HG03108 (cell line): ENCODE measurements around the gene NPSR1.
"Not testable (repeated sequence)": the region's sequence is repeated elsewhere in the genome, so short reads cannot be mapped to it uniquely, and the experiment has no call there.

Experiments
- ATAC-seq: cut with Tn5 transposase; IDR thresholded peaks from one replicate; pipeline ENCODE4 v1.9.1; 2021; ENCODE audit warnings: moderate library complexity; ENCODE audit not compliant: unreplicated experiment

NPSR1 gene

DNA sequence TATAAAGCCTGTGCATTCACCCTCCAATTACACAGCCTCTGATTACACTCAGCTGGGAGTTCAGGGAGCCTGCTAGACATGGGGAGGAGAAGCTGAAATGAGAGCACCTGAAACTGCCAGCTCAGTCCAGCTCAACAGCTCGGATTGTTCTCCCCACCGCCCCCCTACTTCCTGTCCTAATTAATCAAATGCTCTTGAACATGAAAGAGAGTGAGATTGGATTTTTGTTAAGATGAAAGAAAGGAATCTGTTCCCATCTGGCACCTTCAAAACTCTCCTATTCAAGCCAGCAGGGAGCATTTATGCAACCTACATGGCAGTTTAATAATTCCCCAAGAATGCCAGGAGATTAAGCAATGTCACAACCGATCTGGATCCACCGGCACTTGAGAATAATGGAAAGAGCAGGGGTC is 98.0 kb downstream of the NPSR1 start:
- no peak for ATAC-seq

DNA sequence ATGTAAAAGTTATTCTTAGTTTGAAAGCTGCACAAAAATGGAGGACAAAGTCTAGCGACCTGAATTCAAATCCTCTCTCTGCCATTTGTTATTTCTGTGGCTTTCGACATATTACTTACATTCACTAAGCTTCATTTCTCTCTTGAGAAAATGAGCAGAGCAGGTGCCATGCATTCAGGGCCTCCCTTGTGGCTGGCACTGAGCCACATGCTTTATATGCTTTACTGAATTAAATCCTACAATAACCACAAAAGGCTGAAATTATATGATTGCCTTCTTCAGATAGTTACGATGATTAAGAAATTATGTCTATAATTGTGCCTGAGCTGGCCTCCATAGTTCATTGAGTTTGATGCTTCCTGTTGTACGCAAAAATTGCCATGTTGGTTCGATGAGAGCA is 98.7 kb downstream of the NPSR1 start:
- ATAC-seq = no peak

DNA sequence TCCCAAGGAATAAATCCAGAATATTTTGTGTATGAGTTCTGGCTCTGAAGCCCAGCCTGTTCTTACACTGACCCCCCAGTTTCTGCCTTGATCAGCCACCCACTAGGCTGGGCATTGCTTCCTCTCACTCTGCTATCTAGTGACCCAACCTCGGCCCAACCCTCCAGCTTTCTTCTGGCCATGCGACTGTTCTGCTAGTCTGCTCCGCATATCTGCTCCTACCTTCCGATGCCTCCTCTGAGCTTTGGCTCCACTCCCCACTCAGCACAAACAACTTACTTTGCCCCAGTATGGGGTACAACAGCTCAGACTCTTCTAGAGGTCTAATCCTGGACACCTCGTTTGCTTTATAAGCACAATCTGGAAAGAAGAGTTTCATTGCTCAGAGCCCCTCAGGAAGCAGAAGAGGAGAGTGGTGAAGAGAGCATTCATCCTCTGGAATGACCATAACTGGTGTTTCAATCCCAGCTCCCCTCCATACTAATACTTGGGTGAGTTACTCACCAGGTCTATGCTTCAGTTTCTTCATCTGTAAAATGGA is 99.6 kb downstream of the NPSR1 start:
- ATAC-seq = no peak

DNA sequence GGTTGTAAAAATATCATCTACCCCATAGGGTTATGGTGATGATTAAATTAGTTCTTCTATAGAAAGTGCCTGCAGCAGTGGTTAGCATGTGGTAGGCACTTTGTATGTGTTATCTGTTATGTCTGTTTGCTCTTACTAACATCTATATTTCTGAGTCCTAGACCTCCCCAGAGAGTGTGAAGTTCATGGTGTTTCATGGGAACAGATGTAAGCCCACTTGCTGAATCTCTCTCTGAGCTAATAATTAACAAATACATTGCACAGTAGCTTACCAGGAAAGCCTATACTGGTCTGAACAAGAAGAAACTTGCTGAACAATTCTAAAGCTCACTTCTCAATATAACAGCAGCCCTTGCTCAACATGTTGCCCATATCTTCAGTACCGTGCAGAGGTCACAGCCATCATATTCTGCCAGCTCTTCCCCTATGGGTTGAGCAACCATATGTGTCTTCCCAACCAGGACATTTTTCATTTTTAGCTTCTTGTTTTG is 100.1 kb downstream of the NPSR1 start:
- peak; percentile 46 for ATAC-seq

DNA sequence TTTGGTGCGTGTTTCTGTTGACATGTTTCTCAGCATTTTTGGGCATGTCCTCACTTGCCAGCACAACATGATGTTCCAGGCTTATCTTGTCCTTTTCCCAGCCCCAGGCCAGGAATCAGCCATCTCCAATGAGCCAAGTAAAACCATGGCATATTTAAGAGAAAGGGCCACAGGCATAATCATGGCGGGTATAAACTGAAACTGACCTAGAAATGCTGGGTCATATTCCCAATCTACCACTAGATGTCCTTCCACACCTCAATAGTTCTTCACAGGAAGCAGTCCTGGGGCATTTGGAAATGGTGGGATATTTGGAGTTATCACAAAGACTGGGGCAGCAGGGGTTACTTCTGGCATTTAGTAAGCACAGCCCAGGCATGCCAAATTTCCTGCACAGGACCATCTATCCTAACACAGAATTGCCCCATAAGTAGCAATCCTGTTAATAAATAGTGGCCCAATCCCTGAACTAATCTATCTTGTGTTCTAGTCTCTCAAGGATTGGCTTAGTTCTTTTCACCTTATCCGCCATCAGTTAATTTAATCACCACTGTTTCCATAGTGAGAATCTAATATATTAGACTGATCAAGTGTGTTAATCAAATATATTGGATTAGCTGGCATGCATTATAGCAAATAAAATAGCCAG is 101.6 kb downstream of the NPSR1 start:
- ATAC-seq = no peak

DNA sequence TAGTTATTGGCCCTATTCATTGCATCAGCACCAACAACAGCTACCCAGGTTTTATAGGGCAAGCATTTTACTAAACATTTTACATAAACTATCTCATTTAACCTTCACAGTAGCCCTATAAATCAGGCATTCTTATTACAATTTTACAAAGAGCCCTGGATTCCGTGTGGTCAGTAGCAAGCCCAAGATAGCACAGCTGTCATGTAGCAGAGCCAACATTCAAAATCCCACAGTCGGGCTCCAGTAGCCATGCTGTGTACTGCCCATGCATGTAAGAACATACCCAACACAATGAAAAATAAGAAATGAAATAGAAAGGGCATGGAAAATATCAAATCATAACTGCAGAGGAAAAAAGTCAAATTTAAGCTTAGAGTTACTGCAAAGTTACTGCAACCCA is 102.3 kb downstream of the NPSR1 start:
- ATAC-seq = no peak

DNA sequence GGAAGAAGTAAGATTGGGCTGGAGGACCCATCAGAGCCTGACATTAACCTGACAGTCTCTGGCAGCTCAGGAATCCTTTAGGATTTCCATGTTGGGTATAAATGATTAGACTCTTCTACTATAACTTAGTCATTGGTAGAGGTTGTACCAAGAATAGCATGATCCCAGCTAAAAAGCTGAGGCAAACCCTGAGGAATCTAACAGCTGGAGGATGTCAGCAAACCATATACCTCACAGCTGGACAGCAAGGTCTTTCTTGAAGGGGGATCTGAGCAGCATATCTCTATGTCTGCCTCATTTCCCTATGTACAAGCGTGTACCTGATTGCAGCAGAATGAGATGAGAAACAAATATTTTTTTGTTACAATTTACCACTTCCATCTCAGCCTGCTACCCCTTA is 103.2 kb downstream of the NPSR1 start:
- ATAC-seq = no peak

DNA sequence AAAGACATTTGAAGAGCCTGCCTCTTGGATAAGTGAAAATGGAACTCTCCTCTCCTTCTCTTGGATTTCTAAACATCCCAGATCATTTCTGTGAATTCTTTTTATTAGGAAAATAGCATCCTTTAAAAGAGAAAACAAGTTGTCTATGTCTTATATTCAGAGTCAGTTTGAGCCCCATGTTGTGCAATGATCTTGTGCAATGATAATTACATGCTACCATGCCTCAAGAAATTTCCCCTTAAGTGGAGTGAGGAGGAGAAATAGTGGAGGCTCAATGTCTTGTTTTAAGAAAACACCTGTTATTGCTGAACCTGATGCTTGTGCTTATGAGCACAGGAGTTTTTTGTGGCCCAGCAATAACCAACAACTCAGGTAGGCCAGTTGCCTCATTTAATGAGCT is 103.6 kb downstream of the NPSR1 start:
- no peak for ATAC-seq

DNA sequence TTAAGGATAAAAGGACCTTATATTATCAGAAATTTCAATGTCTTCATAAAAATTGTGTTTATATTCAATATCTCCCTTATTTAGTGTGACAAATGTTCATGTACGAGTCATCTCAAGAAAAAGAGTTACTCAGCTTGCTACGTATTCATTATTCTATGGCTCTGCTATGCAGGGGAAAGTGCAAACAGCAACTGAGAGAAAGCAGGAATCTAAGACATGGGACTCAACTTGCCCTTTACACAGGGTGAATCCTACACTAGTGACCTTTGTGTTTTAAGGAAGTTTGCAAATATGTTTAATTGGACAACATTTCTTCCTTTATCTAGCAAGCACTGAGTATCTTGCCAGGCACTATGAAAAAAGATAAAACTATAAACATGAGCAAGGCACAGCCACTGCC is 104.7 kb downstream of the NPSR1 start:
- ATAC-seq = no peak

DNA sequence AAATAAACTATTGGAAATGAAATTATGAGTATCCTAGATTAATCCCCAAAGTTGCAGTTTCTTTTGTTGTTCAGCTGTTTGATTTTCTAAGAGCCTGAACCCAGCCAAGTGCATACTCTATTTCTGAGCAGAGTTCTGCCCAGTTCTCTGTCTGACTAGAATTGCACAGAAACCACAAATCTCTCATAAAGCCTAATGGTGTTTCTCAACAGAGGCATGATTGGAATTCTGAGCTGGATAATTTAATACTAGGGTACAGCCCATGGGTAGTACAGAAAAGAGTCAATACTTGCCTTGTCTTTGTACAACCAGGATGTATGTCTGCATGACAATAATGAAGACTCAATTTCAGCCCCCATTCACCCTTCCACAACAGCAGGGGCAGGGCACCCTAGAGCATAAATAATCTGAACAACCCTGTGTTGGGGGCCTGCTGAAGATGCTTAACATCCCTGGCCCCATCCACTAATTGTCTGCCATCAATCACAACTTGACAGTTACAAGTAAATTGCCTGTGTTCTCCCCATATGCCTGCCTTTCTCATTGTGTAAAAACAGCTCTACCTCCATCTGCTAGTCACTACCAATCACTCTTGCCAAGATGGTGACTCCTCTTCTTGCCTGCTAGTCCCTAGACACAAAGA is 114.4 kb downstream of the NPSR1 start:
- ATAC-seq = no peak

DNA sequence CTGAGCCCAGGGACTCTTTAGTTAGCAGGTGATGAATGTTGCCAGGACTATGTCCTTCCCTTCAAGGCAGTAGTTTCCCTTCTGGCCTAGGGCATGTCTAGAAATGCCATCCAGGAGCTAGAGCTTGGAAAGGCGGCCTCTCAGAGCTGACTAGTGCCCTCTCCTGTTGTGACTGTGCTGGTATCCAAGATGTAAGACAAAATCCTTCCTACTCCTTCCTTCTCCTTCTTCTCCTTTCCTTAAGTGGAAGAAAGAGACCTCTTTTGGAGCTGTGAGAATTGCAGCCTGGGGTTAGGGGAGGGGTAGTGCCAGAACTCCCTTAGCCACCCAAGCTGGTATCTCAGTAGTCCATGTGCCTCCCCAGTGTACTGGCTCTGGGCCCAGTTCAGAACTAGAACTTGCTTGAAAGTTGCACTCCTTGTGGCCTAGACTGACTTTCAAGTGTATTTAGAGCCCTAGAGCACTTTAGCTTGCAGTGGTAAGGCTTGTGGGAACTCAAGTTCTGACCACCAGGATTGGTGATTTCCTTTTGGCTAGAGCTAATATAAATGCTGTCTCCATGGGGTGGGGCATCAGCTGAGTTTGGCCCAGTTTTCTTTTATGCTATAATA is 118.8 kb downstream of the NPSR1 start:
- ATAC-seq = no peak

DNA sequence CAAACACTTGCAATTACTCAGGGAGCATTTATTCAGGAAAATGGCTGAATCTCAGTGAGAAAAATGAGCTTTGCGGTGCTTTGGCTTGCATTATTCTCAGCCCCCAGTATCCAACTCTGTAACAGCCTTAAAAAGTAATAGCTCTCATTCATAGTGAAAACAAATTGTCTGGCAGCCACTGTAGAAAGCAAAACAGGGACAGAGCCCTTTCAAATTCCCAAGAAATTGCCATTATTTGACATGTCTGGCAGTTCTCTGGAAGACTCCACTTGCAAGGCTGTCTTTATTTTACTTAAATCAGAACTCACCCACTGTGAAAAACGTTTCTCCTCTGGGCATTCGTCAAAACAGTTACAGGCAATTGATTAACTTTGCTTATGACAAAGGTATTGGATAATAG is 122.5 kb downstream of the NPSR1 start:
- no peak for ATAC-seq

DNA sequence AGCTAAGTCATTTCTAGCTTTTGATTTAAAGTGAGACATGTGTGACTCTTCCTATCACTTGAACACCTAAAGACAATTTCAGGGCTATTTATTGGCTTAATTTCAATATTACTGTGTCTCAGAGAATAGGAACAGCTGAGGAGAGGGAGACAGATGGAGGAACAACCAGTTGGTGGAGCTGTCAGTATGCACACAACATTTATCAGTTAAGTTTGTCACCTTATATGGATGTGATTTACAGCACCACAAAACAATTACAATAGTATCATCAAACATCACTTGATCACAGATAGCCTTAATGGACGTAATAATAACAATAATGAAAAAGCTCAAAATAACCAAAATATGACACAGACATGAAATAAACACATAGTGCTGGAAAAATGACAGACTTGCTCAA is 129.6 kb downstream of the NPSR1 start:
- no peak for ATAC-seq

DNA sequence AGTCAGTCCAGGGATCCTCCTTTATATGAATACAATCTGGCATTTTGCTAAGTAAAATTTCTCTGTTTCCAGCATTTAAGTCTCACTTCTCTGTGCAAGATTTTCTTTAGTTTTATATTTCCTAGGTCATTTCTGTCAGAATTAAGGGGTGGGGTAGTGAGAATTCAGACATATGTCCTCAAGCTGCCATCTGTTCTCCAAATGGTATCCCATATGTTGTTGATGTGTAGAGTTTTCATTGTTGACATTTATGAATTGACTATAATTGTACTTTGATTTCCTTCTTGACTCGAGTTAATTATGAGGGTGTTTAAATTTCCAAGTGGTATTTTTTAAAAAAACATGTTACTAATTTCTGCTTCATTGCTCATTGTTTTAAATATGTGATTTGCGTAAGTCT is 148.8 kb downstream of the NPSR1 start:
- ATAC-seq = no peak

DNA sequence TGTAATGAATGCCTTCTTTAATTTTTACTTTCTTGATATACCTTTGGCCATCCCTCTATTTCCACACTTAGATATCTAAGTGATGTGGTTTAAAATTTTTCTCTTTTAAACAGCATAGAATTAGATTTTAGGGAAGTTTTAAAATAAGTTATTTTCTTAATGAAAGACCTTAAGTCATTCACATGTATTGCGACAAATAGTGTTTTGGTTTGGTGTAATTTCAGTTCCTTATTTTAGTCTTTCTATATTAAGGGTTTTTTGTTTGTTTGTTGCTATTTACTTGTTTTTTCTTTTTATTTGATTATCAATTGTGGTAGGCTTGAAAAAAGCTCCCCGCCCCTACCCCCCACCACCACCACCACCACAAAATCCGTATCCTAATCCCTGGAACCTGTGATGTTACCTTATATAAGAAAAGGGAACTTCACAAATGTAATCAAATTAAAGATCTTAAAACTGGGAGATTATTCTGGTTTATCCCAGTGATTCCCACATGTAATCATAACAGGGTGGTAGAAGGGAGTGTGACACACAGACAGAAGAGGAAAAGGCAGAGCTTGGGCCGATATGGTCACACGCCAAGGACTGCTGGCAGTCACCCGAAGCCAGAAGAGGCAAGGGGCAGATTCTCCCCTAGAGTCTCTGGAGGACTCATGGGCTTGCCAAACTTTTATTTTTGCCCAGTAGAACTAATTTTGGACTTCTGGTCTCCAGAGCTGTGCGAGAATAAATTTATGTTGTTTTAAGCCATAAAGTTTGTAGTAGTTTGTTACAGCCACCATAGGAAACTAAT is 149.7 kb downstream of the NPSR1 start:
- ATAC-seq = no peak

DNA sequence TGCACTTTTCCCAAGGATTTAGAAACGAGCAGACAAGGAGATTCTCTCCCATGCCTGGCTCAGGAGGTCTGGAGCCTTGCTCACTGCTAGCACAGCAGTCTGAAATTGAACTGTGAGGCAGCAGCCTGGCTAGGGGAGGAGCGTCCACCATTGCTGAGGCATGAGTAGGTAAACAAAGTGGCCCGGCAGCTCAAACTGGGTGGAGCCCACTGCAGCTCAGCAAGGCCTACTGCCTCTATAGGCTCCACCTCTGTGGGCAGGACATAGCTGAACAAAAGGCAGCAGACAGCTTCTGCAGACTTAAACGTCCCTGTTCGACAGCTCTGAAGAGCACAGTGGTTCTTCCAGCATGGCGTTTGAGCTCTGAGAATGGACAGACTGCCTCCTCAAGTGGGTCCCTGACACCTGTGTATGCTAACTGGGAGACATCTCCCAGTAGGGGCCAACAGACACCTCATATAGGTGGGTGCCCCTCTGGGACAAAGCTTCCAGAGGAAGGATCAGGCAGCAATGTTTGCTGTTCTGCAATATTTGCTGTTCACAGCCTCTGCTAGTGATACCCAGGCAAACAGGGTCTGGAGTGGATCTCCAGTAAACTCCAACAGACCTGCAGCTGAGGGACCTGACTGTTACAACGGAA is 156.3 kb downstream of the NPSR1 start:
- not testable (repeated sequence) for ATAC-seq

DNA sequence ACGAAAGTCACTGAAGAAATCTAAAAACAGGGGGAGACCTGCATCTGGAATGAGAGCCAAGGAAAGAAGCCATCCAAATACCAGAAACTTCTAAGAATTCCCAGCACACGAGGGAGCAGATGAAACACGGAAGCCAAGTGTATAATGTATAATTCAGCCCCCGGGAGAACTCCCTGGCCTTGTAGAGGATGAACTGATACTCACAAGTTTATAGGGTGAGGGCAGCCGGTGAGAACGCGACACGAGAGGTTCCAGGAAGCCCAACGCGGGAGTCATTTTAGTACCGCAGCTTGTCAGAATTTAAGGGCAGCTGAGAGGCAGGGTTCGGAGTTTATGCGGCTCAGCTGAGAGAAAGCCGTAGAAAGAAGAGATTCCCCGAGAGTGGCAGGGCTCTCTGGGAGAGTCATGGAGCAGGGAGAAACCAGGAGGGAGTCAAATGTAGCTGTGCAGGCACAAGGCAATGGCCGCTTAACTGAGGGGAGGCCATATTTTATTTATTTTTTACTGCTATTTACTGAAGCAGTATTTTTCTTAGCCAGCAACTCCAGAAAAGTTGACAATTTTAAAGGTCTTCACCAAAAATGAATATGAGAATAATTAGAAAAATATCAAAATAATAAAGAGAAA is 164.0 kb downstream of the NPSR1 start:
- no peak for ATAC-seq

DNA sequence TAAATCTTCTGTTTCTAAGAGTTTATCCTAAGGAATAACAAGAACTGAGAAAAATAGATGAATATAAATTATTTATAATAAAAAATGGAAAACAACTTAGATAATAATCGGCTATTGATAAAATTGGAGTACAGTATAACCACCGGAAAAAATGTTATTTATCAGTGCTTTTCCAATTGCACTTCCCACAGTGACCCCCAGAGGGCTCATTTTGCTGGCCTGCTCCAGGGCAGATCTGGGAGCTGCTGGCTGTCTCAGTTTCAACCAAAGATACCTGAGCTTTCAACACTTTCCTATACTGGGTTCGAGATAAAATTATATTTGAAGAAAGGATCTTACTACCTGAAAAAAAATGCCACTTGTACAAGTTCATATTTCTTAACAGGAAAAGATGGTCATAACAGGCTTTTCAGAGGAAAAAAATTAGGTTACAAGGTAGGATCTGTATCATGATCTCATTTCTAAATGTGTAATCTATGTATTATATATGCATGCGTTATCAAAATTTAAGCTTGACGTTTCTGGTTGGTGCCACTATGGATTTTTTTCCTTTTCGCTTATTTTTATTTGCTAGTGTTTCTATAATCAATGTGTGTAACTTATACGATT is 165.7 kb downstream of the NPSR1 start:
- ATAC-seq = peak; percentile 73

DNA sequence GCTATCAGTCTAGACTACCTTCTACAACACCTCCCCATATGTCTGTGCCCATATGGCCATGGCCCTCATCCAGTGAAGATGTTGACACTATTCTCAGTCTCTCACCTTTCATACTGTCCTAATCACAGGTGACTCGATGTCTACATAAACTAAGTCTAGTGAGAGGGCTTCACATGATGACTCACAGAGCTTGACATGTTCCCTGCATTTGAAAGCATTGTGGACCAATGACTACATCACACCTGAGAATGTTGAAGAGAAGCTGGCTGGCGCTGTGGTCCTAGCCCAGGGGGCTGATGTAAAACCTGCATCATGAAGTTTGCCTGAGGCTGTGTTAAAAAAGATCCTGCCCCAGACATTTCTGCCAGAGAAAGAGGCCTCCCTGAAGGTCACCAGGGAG is 167.2 kb downstream of the NPSR1 start:
- no peak for ATAC-seq

DNA sequence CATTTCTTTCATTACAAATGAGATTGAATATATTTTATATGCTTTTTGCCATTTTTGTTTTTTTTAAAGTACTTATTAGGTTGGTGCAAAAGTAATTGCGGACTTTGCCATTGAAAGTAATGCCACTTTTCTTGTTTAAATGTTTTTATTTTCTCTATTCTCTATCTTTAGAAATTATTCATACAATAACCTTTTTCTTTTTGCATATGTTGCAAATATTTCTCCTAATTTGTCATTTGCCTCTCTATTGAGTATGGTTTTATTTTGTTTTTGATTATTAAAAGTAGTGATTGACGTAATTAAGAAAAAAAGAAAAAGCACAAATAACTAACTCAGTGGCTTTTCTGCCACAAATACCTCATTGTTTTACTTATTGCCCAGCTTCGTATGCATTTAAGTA is 172.4 kb downstream of the NPSR1 start:
- no peak for ATAC-seq
